ENCODE measurements around the gene PSMD2.

GRCh38 chr3:184345317-184346144 lies 46.5 kb downstream of the PSMD2 start:
- no peak for TF ChIP-seq POLR2A (IDR thresholded peaks at IDR 0.05)
- peak in 1 of 3 donors; percentile 58 for TF ChIP-seq POLR2AphosphoS5 (IDR thresholded peaks at IDR 0.05)
- TF ChIP-seq, protein P1, sequence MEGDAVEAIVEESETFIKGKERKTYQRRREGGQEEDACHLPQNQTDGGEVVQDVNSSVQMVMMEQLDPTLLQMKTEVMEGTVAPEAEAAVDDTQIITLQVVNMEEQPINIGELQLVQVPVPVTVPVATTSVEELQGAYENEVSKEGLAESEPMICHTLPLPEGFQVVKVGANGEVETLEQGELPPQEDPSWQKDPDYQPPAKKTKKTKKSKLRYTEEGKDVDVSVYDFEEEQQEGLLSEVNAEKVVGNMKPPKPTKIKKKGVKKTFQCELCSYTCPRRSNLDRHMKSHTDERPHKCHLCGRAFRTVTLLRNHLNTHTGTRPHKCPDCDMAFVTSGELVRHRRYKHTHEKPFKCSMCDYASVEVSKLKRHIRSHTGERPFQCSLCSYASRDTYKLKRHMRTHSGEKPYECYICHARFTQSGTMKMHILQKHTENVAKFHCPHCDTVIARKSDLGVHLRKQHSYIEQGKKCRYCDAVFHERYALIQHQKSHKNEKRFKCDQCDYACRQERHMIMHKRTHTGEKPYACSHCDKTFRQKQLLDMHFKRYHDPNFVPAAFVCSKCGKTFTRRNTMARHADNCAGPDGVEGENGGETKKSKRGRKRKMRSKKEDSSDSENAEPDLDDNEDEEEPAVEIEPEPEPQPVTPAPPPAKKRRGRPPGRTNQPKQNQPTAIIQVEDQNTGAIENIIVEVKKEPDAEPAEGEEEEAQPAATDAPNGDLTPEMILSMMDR (IDR thresholded peaks at IDR 0.05): peak in 4 of 7 experiments; percentile 15 to 27 (median 18)
- no peak for TF ChIP-seq EP300 (IDR thresholded peaks at IDR 0.05)

All from stomach (tissue), 4 donors.